RPMI7951 (cell line): Measurements from ENCODE around the gene GAK. TPM values are rescaled to one million over a fixed set of nuclear protein-coding genes. Genes with fewer than 3 reads are reported as not detected.

ENCODE experiments used
- DNase-seq: peaks from one replicate; pipeline ENCODE4 v3.0.0-alpha.2; 2012; ENCODE audit warnings: low read depth
- total RNA-seq: library from RNA; depleted of rRNA; stranded (reverse); fragments of >200 nt; shearing (Covaris generic); gene quantifications from 2 replicates; pipeline ENCODE4 v1.2.3, GENCODE V29; 2014

The GAK gene
- total RNA-seq, 1 experiment from 2014 or later, result 23.1 TPM

- no peak for DNase-seq
These were observed 42.0 kb downstream of the GAK start for GRCh38 chr4:890036-890695.

DNA sequence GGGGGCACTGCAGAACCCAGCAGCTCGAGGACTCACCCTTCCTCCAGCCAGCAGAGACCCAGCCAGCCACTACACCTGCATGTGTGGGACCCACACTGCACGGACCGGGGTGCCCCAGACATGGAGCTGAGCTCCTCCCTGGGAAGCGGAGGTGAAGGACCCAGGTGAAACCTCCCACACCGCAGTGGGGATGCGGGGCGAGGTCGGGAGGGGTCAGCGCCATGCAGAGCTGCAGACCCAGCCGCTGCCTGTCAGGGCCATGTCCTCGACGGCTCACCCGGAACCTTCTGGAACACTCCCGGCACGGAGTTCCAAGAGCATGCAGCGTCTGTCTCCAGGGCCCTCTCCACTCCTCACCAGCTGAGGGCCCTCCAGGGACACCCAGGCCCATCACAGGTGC is 42.6 kb downstream of the GAK start:
- DNase-seq, result no peak

DNA sequence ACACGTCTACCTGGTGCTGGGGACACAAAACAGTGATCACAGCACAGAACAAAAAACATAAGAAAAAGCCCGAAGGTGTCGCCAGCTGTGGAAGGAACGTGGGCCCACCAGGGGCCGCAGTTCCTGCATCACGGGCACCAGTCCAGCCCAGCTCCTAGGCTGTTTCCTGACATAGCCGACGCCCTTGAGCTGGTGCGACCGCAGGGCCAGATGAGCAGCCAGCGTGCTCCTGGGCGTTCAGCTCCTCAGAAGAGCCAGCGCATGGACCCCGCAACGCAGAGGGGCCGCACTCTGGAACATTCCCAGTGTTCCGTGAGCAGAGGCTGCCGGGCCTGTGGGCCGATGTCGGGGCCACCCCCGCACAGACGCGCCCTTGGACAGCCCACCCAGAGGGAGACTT is 44.1 kb downstream of the GAK start:
- no peak for DNase-seq

- no peak for DNase-seq
These were observed 44.9 kb downstream of the GAK start for GRCh38 chr4:887034-887763.

- DNase-seq, result no peak
These were observed 45.9 kb downstream of the GAK start for GRCh38 chr4:886244-886643.

DNA sequence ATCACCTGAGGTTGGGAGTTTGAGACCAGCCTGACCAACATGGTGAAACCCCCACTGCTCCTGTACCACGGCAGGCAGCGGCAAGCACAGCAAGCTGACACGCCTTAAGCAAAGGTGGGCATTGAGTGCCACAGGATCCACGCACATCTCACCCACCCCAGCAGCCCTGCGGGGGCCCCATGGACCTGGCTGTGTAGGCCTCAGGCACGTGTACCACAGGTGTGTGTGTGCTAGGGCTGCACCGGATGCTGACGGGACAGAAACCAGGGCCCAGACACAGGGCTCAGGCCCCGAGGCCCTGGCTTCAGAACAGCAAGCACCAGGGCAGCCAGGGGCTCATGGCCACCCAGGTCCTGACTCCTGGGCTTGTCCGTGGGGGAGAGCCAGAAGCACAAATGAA is 46.8 kb downstream of the GAK start:
- DNase-seq, result no peak

DNA sequence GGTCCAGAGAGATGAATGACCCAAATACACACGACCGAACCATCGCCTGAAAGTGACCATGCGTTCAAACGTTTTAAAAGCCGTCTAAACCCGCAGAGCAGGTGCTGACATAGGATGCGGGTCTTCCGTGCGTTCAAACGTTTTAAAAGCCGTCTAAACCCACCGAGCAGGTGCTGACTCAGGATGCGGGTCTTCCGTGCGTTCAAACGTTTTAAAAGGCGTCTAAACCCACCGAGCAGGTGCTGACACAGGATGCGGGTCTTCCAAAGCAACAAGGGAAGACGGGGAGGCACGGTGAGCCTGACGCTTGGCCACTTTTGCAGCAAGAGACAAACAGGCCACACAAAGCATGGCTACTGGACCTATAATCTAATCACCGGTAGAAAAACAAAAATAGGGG is 47.2 kb downstream of the GAK start:
- no peak for DNase-seq

DNA sequence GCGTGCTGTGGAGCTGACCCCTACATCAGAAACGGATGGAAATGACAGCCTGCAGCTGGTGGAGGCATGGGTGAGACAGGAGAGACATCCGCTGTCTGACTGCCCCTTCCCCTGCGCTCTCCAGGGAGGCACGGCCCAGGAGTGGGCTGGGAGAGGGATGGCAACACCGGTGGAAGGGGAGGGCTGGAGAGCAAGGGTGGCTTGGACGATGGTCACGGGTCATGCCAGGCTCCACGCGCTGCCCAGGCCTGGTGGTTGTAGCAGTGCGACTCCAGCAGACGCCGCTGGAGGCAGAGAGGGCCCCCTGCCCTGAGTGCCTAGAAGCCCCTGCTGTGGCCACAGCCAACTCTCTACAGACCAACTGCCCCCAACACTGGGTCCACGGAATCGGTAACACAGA is 47.9 kb downstream of the GAK start:
- DNase-seq, result no peak

DNA sequence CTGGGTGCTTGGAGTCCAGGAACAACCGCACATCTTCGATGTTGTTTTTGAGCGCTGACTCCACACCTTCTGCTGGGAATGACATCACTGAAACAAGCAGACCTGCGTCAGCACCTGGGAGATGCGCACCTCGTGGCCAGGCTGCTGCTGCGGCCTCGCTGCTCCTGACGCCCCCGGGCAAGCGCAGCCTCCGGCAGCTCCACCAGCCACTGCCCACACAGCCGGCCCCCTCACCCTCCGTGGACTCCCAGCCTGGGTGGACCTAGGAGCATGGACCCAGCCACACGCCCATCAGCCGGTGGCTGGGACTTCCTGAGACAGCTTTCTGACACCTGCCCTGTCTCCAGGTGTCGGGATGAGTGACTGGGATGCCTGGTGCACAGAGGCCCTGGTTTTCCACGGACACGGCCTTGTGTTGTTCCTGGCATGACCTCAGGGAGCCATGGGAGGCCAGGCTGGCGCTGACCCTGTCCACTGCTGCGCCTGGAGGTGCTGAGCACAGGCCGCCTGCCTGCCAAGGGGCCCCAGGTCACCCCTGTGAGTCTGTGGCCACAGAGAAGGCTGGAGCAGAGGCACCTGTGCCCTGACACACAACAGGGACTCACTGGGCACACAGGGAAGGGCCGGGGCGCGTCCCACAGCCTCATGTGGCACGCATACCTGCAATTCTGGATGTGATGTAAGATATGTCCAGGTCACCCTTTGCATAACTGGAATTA is 48.6 kb downstream of the GAK start:
- DNase-seq, result no peak

- no peak for DNase-seq
These were observed 49.5 kb downstream of the GAK start for GRCh38 chr4:882646-883045.

- DNase-seq, result no peak
These were observed 50.4 kb downstream of the GAK start for GRCh38 chr4:881709-882108.

DNA sequence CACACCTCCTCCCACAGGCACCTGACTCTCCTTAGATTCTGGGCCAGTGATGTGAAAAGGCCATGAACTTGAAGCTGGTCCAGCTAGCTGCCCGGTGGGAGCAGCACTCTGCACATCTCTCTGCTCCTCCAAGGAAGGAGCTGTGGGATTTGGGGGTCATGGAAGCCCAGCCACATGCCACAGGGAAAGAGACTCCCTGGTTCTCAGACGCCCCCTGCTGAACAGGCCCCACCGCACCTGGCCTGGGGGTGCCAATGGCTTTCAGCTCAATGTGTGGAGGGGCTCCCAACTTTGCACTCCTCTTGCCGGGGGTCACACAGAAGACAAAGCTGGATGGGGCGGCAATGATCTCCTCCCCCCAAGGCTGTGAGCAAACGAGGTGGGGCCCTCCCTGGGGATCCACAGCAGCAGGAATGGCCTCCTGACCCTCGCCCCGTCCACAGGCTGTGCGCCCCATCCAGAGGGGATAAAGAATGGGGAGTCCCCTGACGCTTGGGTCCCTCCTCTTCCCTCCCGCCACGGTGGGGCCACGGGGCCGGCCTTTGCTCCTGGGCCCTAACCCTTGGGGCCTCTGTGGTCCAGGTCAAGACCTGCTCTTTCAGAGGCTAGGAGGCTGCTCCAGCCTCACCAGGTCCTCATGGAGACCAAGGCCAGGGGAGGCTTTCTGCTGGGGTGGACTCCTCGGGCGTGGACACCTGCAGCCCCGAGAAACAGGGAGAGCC is 51.3 kb downstream of the GAK start:
- no peak for DNase-seq

DNA sequence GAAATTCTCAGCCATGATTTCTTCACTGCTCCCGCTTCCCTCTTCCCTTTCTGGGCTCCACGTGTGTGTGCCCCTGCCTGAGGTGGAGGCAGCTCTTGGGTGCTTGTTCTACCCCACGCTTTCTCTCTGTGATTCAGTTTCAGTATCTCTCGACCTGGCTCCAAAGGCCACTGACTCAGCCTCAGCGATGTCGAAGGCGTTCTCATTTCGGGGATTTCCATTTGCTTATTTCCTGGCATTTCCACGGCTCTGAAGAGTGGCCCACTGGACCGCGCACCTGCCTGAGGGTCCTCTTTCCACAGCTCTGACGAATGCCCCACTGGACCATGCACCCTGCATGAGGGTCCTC is 52.4 kb downstream of the GAK start:
- DNase-seq, result no peak

DNA sequence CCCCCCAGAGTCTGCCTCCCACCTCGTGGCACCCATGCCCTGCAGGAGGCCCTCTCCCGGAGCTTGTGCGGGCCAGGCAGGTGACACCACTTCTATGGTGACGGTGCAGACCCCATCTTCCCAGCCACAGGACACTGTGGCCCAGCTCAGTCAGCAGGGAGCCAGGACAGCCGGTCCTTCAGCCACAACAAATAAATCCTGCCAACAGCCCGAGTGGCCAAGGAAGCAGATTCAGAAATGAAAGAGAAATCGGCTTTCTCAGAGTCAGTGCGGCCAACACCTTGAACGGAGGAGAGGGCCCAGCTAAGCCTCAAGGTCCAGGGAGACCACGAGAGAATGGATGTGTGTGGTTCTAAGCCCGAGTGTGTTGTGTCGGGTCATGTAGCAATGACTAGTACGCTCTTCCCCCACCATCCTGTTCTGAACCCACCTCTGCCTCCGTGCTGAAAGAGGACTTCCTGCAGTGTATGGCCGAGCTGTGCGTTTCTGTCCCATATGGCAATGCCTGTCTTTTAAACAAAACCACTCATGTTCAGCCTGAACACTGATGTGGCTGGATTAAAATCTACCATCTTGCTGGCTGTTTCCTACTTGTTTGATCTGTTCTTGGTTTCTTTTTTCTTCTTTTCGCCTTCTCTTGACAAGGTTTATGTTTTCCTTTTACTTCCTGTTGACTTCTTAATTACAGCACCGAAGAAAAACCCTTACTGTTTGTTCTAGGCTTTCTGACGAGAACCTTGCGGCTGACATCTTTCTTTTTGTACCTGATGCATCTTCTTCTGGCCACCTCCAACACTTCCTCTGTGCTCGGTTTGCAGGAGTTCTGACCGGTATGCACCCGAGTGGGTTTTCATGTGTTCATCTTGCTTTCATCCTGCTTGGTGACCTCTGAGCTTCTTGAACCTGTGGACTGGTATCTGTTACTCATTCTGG is 53.1 kb downstream of the GAK start:
- no peak for DNase-seq

- no peak for DNase-seq
These were observed 54.6 kb downstream of the GAK start for GRCh38 chr4:877502-877901.

- no peak for DNase-seq
These were observed 55.3 kb downstream of the GAK start for GRCh38 chr4:876780-877179.

DNA sequence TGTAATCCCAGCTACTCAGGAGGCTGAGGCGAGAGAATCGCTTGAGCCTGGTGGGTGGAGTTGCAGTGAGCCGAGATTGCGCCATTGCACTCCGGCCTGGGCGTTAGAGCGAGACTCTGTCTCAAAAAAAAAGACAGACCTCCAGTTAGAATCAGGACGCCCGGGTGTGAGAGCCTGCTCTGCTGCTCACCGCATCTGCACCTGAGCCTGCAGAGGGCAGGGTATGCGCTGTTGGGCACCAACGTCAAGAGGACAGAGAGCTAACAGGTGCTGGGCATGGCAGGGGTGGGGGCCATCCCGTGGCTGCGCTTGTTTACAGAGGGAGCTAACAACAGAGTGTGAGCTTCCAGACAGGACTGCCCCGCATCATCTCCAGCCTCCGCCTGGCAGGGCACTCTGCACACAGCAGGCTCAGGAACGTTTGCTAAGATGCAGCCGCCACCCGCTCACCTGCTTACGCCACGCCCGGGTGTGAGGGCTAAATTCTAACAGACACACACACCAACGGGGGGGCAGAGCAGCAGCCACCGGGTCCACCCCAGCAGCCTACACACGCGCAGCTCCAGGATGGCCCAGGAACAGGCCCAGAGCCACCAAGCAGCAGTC is 56.2 kb downstream of the GAK start:
- no peak for DNase-seq

DNA sequence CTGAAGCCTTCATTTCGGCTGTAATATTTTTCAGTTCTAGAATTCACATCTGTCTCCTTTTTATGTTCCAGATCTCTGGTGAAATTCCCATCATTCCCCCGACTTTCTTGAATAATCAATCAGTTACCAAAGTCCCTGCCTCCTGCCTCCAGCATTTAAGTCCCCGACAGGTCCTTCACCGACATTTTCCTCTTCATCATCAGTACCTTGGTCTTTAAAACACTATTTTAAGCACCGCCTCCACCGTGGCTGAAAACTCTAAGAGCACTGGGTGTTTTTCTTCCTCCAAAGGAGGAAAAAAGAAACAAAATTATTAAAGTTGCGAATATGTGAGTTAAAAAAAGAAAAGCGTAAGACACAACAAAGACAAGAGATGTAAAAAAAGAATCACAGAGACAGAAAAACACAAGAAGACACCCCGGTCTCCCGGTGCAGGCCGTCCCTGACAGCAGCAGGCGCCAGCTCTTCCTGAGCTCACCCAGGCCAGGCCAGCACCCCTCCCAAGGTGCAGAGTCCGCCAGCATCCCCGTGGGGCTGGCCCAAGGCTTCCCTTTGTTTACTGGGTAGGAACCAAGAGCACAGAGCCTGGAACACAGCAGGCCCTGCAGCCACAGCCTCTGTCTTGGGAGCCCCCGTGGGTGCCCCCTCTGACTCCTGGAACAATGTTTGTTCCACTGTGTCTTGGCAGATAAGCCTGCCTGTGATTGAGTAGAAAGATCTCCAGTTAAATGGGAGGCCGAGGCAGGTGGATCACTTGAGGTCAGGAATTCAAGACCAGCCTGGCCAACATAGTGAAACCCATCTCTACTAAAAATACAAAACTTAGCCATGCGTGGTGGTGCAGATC is 56.9 kb downstream of the GAK start:
- DNase-seq, result no peak

- DNase-seq, result no peak
These were observed 58.1 kb downstream of the GAK start for GRCh38 chr4:874056-874455.
